Right ventricle myocardium superior (tissue), 1 donor: ENCODE measurements around the gene NCSTN. TPM values are rescaled to one million over a fixed set of nuclear protein-coding genes. Genes with fewer than 3 reads are reported as not detected.

ENCODE experiments used
- ATAC-seq: fragments of 200-7000 bp; cut with Tn5 transposase; one replicate; pipeline ENCODE4 v1.9.1; 2020; ENCODE audit warnings: mild to moderate bottlenecking; ENCODE audit not compliant: poor library complexity
- DNase-seq: peaks from one replicate; pipeline ENCODE4 v3.0.0-alpha.2; 2020
- intact Hi-C: fragments of 100-400 bp; cut with DNase I; formaldehyde crosslinking; loops from one replicate; pipeline ENCODE4 v1.11.2; 2022
- long read RNA-seq: library from polyadenylated mRNA; unstranded; transcript quantifications from one replicate; pipeline ENCODE4 v2.0.0, GENCODE V29; 2021
- total RNA-seq: library from RNA; stranded (reverse); fragmentation: NEBNext Ultra II Directional; extraction: Animal tissue kit (Norgen Biotek cat#: 25700); gene quantifications from one replicate; pipeline ENCODE4 v1.2.1, GENCODE V29; 2021
- donor health status: DM: no; HTN: yes; CAD: no; lungs with severe emphysema.

NCSTN gene
- total RNA-seq, result 57.9 TPM
- long read RNA-seq, transcript NCSTN-201 (17 exons, 2,936 nt), result major isoform, 123 of 147 reads
- long read RNA-seq, partial matches to known transcripts, result 15 of 147 reads
- long read RNA-seq, other reads (novel, unspliced or antisense), result 9 of 147 reads

DNA sequence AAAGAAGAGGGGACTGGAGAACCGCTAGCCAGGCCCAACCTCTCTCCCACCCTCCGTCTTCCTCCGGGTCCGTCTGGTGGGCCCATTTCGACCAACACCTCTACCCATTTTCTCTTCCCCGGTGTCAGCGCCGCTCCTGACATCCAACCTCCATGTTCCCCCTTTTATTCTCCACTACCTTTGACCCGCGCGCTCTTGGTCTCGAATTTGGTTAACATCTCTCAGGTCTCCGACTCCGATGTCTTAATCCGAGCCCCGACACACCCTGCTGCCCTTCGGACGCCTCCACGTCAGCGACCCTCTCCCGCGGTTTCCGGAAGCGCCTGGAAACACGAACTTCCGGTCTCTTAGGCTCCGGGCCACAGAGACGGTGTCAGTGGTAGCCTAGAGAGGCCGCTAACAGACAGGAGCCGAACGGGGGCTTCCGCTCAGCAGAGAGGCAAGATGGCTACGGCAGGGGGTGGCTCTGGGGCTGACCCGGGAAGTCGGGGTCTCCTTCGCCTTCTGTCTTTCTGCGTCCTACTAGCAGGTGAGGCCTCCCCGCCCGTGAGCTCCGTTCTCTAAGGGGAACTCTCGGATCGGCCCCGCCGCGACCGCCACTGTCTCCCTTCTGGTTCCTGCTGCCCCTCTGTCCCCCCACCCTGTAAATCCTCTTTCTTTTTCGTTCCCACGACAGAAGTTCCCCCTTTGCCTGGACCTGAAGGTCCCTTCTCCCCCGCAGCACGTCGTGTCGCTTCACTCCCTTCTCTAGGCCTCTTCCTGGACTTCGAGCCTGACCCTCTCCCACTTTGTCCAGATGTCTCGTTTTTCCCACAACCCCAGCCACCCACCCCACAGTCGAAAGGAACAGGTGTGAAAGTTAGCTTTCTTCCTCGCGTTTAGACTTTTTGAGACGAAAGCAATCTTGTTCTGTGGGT lies at the start of gene NCSTN, which contains the start of gene COPA:
Gene NCSTN, plus strand, starts transcription at position 431 of the 917 bp plus-strand sequence. Its CDS starts 14 bp downstream, at position 445.
Gene COPA, minus strand, starts transcription at position 298 of the 917 bp plus-strand sequence. Its CDS starts 80 bp downstream, at position 218.
- intact Hi-C loops, result no loop called here
- peak; percentile 99 for ATAC-seq
- peak; percentile 94 for DNase-seq

DNA sequence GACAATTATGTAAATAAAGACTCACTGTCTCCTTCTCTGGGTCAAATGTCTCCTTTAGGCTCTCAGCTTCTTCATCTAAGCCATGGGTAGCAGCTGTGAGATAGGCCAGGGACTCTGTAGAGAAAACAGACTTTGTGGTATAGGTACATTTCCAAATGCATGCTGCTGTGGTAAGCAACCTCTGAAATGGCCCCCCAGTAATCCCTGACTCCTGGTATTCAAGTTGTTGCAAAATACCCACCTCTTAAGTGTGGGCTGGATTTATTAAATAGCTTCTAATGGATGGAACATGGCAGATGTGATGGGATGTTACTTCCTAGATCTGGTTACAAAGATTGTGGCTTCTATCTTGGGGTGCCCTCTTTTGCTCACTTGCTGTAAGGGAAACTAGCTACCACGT lies 47.1 kb upstream of the NCSTN start:
- intact Hi-C loops, result no loop called here
- ATAC-seq, result no peak
- no peak for DNase-seq

DNA sequence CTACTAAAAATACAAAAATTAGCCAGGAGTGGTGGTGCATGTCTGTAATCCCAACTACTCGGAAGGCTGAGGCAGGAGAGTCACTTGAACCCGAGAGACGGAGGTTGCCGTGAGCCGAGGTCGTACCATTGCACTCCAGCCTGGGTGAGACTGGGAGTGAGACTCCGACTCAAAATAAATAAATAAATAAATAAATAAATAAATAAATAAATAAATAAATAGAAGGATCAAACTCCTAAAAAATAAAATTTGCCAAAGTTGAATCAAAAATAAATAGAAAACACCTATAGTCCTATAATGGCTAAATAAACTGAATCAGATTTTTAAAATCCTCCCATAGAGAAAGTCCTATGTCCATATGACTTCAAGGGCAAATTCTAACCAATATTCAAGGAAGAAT lies 43.0 kb upstream of the NCSTN start:
- intact Hi-C loops, result no loop called here

DNA sequence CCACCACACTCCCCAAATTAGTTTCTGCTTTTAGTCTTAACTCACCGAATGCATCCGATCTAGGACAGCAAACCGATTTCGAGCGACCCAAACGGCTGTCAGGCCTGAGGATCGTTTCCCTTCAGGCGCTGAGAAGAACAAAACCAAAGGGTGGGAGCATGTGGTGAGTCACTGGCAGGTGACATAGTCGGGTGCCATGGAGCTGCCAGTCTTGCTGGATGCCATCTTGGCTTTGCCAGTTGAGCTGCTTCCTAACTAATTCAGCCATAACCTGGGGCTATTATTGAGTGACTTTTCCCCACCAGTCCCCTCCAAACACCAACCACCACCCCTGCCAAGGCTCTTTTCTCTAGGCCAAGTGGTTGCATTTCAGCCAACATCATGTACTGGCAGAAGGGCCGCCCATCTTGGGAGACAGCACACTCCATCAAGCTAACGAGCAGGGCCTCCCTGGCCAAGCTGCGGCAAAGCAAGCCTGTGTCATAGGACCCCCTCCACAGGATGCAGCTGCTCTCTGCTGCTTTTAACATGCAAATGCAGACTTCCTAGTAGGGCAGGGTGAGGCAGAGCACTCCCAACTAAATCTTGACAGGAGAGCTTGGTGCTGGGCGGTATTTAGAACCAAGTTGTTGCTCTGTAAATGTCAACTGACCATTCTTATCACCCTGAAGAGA lies 35.9 kb upstream of the NCSTN start:
- DNase-seq (no peak), ATAC-seq (peak; percentile 72)
- intact Hi-C loops, result no loop called here

More for the DNA sequence above, 43.0 kb upstream of the NCSTN start:
- DNase-seq (no peak), ATAC-seq (no peak)

DNA sequence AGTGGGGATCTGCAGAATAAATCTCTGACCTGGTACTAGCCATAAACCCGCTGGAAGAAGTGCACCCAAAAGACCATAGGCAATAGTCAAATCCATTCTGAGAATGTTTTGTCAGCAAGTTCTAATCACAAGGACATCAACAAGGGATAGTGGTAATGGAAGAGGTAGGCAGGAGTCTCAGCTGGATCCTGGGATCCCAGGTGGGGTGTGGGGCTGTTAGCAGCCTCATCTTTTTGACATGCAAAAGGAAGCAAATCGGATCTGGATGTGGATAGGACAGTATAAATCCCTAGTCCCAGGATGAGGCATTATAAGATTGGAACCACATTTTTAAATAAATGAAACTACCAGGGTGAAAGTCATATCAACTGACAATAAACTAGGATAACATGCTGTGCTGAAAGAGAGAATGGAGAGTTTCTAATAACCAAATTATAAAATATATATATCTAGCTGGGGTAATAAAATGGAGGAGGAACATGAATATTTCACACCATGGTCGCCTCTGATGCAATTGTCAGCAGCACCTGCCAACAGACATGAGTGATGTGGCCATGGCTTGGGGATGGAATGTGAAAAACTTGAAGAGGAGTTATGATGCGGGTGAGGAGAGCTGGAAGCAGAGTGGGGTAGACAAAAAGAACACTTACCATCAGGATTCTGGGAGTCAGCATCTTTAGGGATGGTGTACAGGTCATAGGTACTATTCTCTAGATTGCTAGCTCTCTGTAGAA lies 34.6 kb upstream of the NCSTN start:
- DNase-seq (no peak), ATAC-seq (peak; percentile 58)
- intact Hi-C loops, result no loop called here

DNA sequence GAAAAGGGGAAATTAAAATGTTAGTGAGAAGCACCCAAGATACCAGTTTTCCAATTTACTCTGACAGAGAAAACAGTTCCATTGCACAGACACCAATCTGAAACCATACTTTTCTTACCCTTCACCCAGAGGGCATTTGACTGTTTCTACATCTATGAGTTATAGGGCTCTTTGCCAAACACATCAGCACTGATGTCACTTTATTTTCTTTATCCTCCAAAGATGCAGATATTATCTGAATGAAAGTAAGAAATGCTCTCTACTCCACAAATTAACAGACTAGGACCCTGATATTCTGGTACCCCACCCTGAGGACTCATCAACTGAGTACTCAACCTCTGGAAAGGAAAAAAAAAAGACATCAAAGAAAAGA lies 34.0 kb upstream of the NCSTN start:
- intact Hi-C loops, result no loop called here
- ATAC-seq (no peak), DNase-seq (no peak)

DNA sequence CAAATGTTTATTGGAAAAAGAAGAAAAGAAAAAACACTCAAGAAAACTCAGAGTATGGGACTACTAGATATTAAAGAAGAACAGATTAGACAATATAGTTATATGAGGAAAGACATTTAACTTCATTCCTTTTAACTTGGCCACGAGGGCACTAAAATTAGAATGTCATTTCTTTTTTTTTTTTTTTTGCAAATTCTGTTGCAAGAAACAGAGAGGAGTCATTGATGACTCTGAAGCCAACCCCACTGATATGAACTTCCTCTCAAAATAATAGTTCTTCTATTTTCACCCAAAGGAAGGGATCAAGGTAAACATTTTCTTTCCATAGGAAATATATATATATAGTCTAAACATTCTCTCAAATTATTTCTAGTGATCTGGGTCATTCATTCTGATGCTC lies 33.6 kb upstream of the NCSTN start:
- DNase-seq (no peak), ATAC-seq (no peak)
- intact Hi-C loops, result no loop called here

DNA sequence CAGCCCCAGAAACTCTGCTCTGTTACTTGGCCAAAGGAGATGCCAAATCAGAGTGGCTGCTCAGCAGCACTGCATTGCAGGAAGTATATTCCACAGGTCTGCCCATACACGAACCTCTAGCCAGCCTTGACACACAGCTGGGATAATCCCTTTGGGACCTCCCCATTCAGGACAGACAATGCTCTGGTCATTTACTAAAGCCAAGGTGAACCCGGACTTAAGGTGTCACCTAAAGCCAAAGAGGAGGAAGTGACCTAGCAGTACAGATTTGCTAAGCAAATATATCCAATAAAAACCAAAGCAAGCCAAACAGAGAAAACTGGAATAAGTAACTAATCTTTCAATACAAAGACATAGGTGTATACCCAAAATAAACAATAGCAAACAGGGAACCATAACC lies 27.8 kb upstream of the NCSTN start:
- intact Hi-C loops, result no loop called here
- no peak for ATAC-seq
- DNase-seq, result no peak

DNA sequence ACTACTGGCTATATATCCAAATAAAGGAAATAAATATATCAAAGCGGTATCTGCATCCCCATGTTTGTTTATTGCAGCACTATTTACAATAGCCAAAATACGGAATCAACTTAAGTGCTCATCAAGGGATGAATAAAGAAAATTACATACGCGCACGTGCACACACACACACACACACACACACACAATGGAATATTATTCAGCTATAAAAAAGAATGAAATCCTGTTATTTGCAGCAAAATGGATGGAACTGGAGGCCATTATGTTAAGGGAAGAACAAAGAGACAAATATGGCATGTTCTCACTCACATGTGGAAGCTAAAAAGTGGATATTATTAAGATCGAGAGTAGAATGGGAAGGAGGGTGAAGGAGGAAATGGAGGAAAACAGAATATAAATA lies 20.4 kb upstream of the NCSTN start:
- no peak for ATAC-seq

DNA sequence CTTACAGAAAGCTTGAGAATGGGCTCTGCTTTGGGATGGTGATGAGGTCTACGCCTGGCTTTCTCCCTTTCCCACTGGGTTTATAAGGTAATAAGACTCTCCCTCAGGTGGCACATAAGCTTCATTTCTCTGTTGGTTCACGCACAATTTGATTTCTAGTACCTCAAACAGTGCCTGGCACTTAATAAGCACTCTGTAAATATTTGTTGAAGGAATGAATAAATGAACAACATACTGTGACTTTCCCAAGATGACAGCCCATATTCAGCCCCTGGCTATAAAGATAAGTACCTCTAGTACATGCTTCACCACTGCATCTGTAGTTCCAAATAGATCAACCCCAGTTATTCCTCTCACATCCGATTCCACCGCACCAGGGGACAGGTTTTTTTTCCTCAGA lies 17.9 kb upstream of the NCSTN start:
- DNase-seq, result no peak
- no peak for ATAC-seq
- intact Hi-C loops, result no loop called here

More for the DNA sequence above, 20.4 kb upstream of the NCSTN start:
- DNase-seq, result no peak
- intact Hi-C loops, result no loop called here

DNA sequence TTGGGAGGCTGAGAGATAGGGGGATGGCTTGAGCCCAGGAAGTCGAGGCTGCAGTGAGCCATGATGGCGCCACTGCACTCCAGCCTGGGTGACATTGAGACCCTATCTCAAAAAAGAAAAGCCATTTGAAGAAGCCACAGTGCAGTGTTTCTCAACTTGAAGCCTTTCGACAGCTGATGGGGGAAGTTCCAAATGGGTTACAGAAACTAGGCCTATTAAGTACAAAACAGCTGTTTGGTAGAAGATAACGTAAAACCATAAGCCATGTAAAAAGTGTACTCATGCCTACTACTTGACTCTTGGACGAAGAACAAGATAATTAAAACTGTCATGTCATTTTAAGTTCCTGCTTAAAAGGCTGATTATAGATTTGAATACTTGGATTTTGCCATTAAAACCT lies 16.8 kb upstream of the NCSTN start:
- ATAC-seq, result no peak
- DNase-seq, result no peak
- intact Hi-C loops, result no loop called here

DNA sequence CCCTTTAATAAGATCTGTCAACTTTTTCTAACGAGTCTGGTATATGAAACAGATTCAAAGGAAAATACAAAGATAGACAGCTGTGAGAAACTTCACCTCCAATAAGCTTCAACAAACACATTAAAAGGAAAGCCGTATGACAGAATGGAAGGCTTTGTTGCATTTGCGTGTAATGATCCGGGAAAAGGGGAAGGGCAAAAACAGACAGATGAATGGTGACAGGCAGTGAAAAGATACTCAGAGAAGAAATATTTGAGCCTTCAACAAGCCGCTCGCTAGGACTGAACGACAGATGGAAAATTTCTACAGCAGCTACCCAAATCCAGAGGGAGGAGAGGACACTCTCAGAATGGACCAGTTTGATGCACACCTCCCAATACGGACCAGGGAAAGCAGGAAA lies 15.0 kb upstream of the NCSTN start:
- DNase-seq (no peak), ATAC-seq (no peak)
- intact Hi-C loops, result no loop called here

DNA sequence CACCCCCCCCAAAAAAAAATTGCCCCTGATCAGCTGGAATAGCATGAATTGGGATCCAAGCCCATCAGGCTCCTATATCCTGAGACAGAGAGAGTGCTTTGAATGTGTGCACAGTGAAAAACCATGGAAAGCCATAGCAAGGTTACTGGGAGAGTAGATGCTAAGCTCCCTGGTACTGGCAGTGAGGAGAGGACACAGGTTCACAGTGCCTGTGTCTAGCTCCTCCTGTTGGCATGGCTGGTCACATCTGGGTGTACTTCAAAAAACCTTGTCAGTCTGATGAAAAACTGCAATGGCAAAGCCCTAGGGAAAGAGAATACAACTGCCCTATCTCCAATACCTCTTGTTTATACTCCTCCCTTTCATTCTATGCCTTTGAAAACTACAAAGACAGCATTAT lies 13.1 kb upstream of the NCSTN start:
- intact Hi-C loops, result no loop called here
- no peak for ATAC-seq

DNA sequence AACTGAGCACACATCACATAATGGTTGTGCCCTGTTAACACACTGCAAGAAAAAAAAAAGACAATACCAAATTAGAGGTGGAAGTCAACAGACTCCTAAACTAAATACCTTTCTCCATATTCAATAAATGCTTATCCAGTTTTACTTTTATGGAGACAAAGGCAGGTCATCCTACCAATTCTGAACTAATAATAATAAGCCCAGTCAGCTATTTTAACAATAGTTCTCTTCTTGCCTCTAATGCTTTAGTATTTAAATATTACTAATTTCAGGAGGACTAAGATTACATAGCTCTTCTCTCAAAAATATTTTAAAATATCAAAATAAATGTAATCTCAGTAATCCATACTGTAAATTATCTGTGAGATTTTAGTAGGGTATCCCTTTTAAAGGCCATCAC lies 10.7 kb upstream of the NCSTN start:
- ATAC-seq (no peak), DNase-seq (no peak)
- intact Hi-C loops, result no loop called here

More for the DNA sequence above, 13.1 kb upstream of the NCSTN start:
- DNase-seq, result no peak

DNA sequence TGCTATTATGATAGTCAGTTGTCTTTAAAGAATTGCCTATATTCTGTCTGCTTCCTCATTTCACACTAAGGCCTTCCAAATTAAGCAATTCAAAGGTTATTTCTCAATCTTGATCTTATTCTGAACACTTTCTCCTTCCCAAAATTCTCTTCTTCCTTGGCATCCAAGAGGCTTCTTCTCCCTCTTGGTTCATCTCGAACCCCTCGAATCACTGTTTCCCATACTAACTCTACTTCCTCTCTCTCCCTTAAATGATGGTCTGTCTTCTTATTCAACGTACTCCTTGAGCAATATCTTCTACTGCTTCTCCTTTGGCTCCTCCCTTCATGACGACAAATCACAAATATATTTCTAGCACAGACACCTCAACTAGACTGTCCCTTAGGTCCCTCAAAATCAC lies 4.6 kb upstream of the NCSTN start:
- intact Hi-C loops, result no loop called here
- ATAC-seq (no peak), DNase-seq (no peak)

DNA sequence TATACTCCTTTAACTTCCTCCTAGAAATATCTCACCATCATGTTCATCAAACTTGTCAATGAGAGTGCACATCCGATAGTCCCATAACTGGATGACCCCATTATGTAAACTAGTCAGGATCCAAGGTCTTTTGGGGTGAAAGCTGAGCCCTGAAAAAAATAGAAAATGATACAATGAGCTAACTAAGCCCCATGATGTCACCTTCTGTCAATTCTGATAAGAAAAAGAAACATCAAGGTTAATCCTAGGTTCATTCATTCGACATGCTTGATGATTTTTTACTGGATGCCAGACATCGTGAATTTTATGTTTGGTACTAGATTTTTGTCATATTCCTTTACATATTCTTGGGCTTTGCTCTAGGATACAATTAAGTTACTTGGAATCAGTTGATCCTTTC lies 3.0 kb upstream of the NCSTN start:
- intact Hi-C loops, result no loop called here

DNA sequence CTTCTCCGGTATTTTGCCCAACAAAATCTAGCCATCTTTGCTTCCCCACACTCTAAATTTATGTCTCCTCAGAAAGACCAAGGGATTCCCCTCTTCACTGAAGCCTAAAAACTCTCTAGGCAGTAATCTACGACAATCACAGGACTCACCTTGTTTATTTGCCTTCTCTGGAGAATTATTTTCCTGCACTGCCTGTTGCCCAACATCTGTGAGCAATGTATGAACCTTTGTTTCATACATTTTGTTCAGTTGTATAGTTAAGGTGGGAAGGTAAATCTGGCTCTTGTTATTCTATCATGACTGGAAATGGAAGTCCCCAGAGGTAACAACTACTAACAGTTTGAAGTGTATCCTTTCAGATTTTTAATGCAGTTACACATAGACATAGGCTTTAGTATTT lies 2.3 kb upstream of the NCSTN start:
- DNase-seq, result no peak
- intact Hi-C loops, result no loop called here

More for the DNA sequence above, 3.0 kb upstream of the NCSTN start:
- DNase-seq (no peak), ATAC-seq (no peak)

DNA sequence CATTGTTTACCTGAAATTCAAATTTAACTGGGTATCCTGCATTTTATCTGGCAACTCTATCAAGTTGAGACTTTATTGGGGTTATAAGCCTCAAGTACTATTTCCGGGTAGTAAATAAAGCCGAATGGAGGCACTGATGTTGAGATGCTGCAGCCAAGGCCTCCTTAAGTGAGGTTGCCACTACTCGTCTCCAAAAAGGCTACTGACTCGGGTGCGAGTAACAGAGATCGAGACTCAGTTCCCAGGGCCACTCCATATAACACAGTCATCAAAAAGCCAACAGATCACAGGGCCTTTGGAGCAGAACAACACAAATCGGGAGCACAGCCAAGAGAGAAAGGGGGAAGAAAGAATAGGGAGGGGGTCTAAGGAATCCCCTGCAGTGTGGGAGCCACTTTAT lies 657 bp upstream of the NCSTN start:
- ATAC-seq (peak; percentile 6), DNase-seq (no peak)
- intact Hi-C loops, result no loop called here

More for the DNA sequence above, 2.3 kb upstream of the NCSTN start:
- no peak for ATAC-seq

DNA sequence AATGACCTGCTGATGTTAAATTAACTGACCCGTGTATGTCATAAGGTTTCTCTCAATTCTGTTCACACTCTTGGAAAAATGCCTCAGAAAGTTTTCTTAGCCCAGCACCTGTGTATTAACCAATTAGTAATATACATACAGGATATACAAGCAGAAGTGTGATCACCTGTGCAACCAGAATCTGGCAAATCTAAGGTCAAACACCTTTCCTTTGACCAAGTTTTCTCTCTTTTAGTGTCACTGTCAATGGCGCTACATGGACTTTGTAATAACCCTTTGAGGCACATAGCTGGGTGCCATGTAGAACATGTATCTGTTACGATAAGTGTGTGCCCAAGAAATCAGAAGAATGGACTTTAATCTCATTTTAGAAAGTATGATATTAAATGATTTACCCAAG lies 1.1 kb downstream of the NCSTN start:
- intact Hi-C loops, result no loop called here
- ATAC-seq, result no peak

More for the DNA sequence above, 1.1 kb downstream of the NCSTN start:
- no peak for DNase-seq
